HepG2 (cell line): ENCODE data around the gene MYO7B. TPM values are rescaled to one million over a fixed set of nuclear protein-coding genes. Genes with fewer than 3 reads are reported as not detected.
A peak's percentile ranks its signal among the peaks of the same experiment; 100 is the strongest.

Source experiments
- ATAC-seq: fragments of 200-7000 bp; cut with Tn5 transposase; 3 replicates; pipeline ENCODE4 v1.9.1; 2020; ENCODE audit warnings: mild to moderate bottlenecking, moderate library complexity
- BruUV-seq: library from RNA; stranded (reverse); fragments of 400-500 nt; replicated peaks from 2 replicates; lab custom pipeline; 2021; lab: Mats Ljungman, UMichigan
- CTCF ChIA-PET: fragments of 300-600 bp; formaldehyde crosslinking; extraction: SDS; loops from one replicate; lab custom pipeline; 2021; ENCODE audit warnings: low total read pairs, inconsistent platforms, low intra/inter-chr PET ratio; lab: Yijun Ruan, JAX
- POLR2A ChIA-PET: fragments of 350-600 bp; sonication (Branson Sonifier 250); formaldehyde crosslinking; loops from one replicate; lab custom pipeline; 2020; ENCODE audit warnings: antibody characterized with exemption, inconsistent platforms; lab: Yijun Ruan, JAX
- DNase-seq: peaks from one replicate; pipeline ENCODE4 v3.0.0-alpha.2; 2015; ENCODE audit warnings: low spot score
- FAIRE-seq: peaks from 3 replicates; lab custom pipeline; 2011; peaks lifted over from hg19 to GRCh38; lab: Jason Lieb, UNC
- H2AFZ ChIP-seq: one replicate; pipeline ENCODE4 v1.6.1; 2011; ENCODE audit warnings: low read length, inconsistent platforms
- H3K27ac ChIP-seq: fragments of 300-600 bp; 3 replicates; pipeline ENCODE4 v1.8.0; 2011; ENCODE audit warnings: mixed run types, mild to moderate bottlenecking, mixed read lengths, low read length, inconsistent platforms; ENCODE audit not compliant: insufficient read depth; ENCODE audit errors: extremely low read length
- H3K27me3 ChIP-seq, 2 experiments: fragments of 200-600 bp in 1 of 2; 2 replicates in 1 of 2; 3 replicates in 1 of 2; pipeline versions ENCODE4 v1.6.0 to v1.8.0; 2011; ENCODE audit warnings: low read length in 2 of 2, mild to moderate bottlenecking in 2 of 2, moderate library complexity in 2 of 2, inconsistent platforms in 1 of 2; ENCODE audit not compliant: insufficient read depth in 2 of 2, control insufficient read depth in 1 of 2
- H3K36me3 ChIP-seq, 2 experiments: fragments of 200-600 bp in 1 of 2; replicated peaks in 1 of 2; 2 replicates in 1 of 2; 3 replicates in 1 of 2; pipeline versions ENCODE4 v1.5.1 to v1.8.0; 2011; ENCODE audit warnings: low read length in 2 of 2, inconsistent platforms in 1 of 2; ENCODE audit not compliant: insufficient read depth in 2 of 2, control insufficient read depth in 1 of 2
- H3K4me1 ChIP-seq: 2 replicates; pipeline ENCODE4 v1.5.1; 2012; ENCODE audit warnings: low read length, inconsistent platforms; ENCODE audit not compliant: insufficient read depth
- H3K4me2 ChIP-seq: 2 replicates; pipeline ENCODE4 v1.6.0; 2011; ENCODE audit warnings: low read depth, low read length, inconsistent platforms
- H3K4me3 ChIP-seq, 3 experiments: fragments of 200-600 bp in 1 of 3; sonication (generic), shearing (Covaris generic) in 1 of 3; replicated peaks in 1 of 3; 2 replicates each; pipeline ENCODE4 v1.5.1; 2011 to 2016; ENCODE audit warnings: low read length in 3 of 3, inconsistent platforms in 2 of 3, low read depth in 2 of 3, mild to moderate bottlenecking in 2 of 3, control low read depth in 1 of 3, mixed read lengths in 1 of 3; ENCODE audit not compliant: insufficient read depth in 1 of 3
- H3K79me2 ChIP-seq: one replicate; pipeline ENCODE4 v1.6.1; 2011; ENCODE audit warnings: low read length, inconsistent platforms; ENCODE audit not compliant: insufficient read depth
- H3K9ac ChIP-seq: 2 replicates; pipeline ENCODE4 v1.6.0; 2011; ENCODE audit warnings: mild to moderate bottlenecking, low read depth, low read length, inconsistent platforms; ENCODE audit not compliant: insufficient read depth
- H3K9me3 ChIP-seq: 2 replicates; pipeline ENCODE4 v1.5.1; 2012; ENCODE audit warnings: mild to moderate bottlenecking, low read length
- H4K20me1 ChIP-seq: 2 replicates; pipeline ENCODE4 v1.6.0; 2011; ENCODE audit warnings: inconsistent platforms, mild to moderate bottlenecking, low read length, moderate library complexity; ENCODE audit not compliant: insufficient read depth
- MAFF ChIP-seq: IDR thresholded peaks from 2 replicates; pipeline ENCODE4 v1.6.1; 2011; ENCODE audit warnings: low read depth, low read length, improper control_type of control experiment
- MAFK ChIP-seq, 2 experiments: IDR thresholded peaks in 1 of 2; conservative IDR thresholded peaks in 1 of 2; 2 replicates each; pipeline ENCODE4 v1.6.1; 2011; ENCODE audit warnings: improper control_type of control experiment in 2 of 2, low read length in 2 of 2
- ZNF510 ChIP-seq: sonication (generic); formaldehyde crosslinking; IDR thresholded peaks from 2 replicates; pipeline ENCODE4 v1.4.0; 2020; ENCODE audit warnings: low read depth, mild to moderate bottlenecking, missing genetic modification reagents
- WGBS: methylation state at CpG from one replicate; pipeline ENCODE4 v1.1.6; 2017; ENCODE audit warnings: low lambda C conversion rate; 5-methylcytosine and 5-hydroxymethylcytosine counted together
- in situ Hi-C: cut with HindIII; loops from 2 replicates; pipeline ENCODE4 v1.10.0; 2017; ENCODE audit warnings: low pct_unique_long_range_greater_than_20kb; ENCODE audit not compliant: extremely low pct_ligation_motif_present
- intact Hi-C: fragments of 100-400 bp; cut with micrococcal nuclease; formaldehyde crosslinking; loops from one replicate; pipeline ENCODE4 v1.10.0; 2022; ENCODE audit not compliant: unreplicated experiment
- polyA plus RNA-seq, 8 experiments: library from polyadenylated mRNA; depleted of rRNA in 3 of 8; stranded (reverse) in 7 of 8; unstranded in 1 of 8; fragments of >200 nt; fragmentation: Illumina TruSeq in 4 of 8; extraction: Trizol in 4 of 8; gene quantifications; 2 replicates each; pipeline versions ENCODE4 v1.2.1 to v1.2.3, GENCODE V29; 2011 to 2016; ENCODE audit warnings: low read depth in 4 of 8, missing spikeins in 1 of 8, mixed read lengths in 1 of 8; ENCODE audit not compliant: insufficient read depth in 1 of 8
- total RNA-seq, 5 experiments: library from RNA; depleted of rRNA; stranded (reverse); fragments of >200 nt; fragmentation: Illumina TruSeq; extraction: Trizol; gene quantifications; 2 replicates each; pipeline ENCODE4 v1.2.3, GENCODE V29; 2016; ENCODE audit warnings: low read depth in 1 of 5
- TF ChIP-seq, protein P1 (sequence below): sonication (generic); formaldehyde crosslinking; IDR thresholded peaks from 2 replicates; pipeline ENCODE4 v1.4.0; 2020; ENCODE audit warnings: missing genetic modification reagents, low read depth, mild to moderate bottlenecking, borderline replicate concordance

Gene MYO7B
- total and polyA plus RNA-seq, 2 of the 13 experiments (the other 11 are each of a cell fraction or from before 2014, with no cell fraction given): not detected

DNA sequence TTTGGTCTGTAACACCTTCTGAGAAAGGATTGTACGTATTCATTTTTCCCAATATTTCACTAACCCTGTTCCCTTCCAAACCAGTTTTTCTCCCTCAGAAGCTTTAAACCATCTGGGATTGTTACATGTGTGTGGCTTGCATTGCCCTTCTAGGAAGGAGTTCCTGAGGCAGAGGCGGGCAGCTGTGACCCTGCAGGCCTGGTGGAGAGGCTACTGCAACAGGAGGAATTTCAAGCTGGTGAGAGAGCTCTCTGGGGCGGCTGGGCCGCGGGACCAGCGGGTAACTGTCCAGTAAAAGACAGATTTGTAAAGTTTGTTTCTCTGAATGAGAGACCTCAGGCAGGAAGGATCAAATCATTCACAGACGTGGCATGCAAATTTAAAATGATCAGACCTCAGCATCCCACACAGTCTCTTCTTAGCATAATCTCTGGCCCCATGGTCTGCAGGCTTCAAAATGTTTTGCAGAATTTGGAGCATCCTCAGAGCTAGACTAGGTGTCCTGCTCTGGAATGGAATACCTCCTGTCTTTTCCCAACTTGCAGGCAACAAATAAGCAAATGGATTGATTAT is 70.3 kb downstream of the MYO7B start:
- H3K27ac ChIP-seq: no peak overlapping the region
- no peak for ATAC-seq

DNA sequence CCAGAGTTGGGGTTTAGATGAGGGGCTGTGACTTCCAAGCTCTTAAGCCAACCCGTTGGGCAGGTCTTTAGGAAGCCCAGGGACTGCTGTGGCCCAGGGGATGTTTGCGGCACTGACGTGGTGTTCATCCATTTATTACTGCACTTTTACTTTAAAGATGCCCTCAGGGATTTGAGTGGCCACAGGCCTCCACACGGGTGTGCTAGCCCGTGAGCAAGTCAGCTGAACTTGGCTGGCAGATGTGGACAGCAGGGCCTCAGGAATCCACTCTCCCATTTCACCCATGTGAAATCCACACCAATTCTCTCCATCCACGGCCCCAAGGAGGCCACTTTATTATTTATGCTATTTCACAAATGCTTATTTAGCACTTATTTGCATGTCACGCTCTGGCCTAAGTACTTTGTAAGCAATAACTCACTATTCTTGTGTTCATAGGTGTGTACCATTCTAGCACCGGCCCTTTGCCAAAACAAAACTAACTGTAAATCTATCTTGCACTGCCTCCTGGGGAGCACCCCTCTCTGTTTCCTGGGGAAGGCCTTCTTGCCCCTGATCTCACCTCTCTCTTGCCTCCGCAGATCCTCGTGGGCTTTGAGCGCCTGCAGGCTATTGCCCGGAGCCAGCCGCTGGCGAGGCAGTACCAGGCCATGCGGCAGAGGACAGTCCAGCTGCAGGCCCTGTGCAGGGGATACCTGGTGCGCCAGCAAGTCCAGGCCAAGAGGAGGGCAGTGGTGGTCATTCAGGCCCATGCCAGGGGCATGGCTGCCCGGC is 71.3 kb downstream of the MYO7B start:
- ChIA-PET POLR2A (no interaction called here), CTCF (no interaction called here)
- H3K9me3 ChIP-seq: no peaks in the 10 kb centered on the region
- TF ChIP-seq ZNF510 (CRISPR knock-in tag) (no peak), MAFK (conservative IDR thresholded peaks at IDR 0.05 in 1 of 2, IDR thresholded peaks at IDR 0.05 in 1 of 2; ENCODE audit: low read length in 2 of 2) (peak; percentile 59 to 78; a peak in 3 of 4 replicates), MAFF (peak; percentile 70; the same call in 1 of the 2 replicates)
- BruUV-seq: no TSS peak
- no peak for DNase-seq
- H3K4me1 ChIP-seq: no peaks in the 10 kb centered on the region
- H2AFZ ChIP-seq: no peak overlapping the region
- FAIRE-seq: no peak
- no peak overlapping the region for H3K9ac ChIP-seq
- intact Hi-C loops: no loop called here
- no peak for ATAC-seq
- H3K4me3 ChIP-seq: no peak overlapping the region
- H3K27me3 ChIP-seq: peaks cover 8 to 79% of the 10 kb centered on the region in 2 experiments
- H3K36me3 ChIP-seq: no peaks in the 10 kb centered on the region
- H3K27ac ChIP-seq: no peak overlapping the region
- WGBS: 50% methylated on average over 17 of the region's 17 CpGs
- no peaks in the 10 kb centered on the region for H4K20me1 ChIP-seq
- H3K4me2 ChIP-seq: no peak overlapping the region
- in situ Hi-C loops: no loop called here
- no peaks in the 10 kb centered on the region for H3K79me2 ChIP-seq

More for the DNA sequence above, 70.3 kb downstream of the MYO7B start:
- Histone ChIP-seq H3K4me1 (no peaks in the 10 kb centered on the region), H3K9me3 (no peaks in the 10 kb centered on the region), H3K4me3 (no peak overlapping the region), H3K4me2 (no peak overlapping the region), H3K79me2 (no peaks in the 10 kb centered on the region), H3K27me3 (peaks cover 4 to 69% of the 10 kb centered on the region in 2 experiments; a peak in 4 of 5 replicates), H2AFZ (no peak overlapping the region), H3K36me3 (no peaks in the 10 kb centered on the region), H3K9ac (no peak overlapping the region), H4K20me1 (no peaks in the 10 kb centered on the region)
- intact Hi-C loops (no loop called here), in situ Hi-C loops (no loop called here)
- no TSS peak for BruUV-seq
- DNase-seq: no peak
- 20% methylated on average over 7 of the region's 7 CpGs for WGBS
- TF ChIP-seq, protein P1, sequence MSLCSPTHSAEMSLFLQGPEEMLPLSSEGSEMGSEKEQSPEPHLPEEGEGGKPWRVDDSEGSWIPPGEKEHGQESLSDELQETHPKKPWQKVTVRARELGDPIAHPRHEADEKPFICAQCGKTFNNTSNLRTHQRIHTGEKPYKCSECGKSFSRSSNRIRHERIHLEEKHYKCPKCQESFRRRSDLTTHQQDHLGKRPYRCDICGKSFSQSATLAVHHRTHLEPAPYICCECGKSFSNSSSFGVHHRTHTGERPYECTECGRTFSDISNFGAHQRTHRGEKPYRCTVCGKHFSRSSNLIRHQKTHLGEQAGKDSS: no peak
- FAIRE-seq: no peak
- CTCF ChIA-PET: no interaction called here
- POLR2A ChIA-PET: no interaction called here
